Measurements from ENCODE around the gene TNIK.

DNA sequence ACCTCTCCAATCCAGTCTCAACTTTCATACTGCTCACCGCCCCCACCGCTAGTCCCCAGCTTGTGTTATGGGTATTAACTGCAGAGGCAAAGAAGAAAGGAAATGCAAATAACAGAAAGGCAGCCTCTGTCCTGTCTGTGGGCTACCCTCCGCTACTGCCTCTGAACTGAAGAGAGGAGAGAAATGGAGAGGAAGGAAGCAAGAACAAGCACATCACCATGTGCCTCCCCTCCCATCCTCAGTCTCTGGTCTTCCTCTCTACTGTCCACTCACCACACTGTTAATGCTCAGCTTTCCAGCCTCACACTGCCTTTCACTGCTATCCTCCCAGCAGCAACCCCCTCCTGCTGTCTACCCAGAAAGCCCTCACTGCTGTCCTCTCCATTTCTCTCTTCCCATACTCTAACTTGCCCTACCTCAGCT, 294.7 kb downstream of the TNIK start:
- TF ChIP-seq, protein P1, sequence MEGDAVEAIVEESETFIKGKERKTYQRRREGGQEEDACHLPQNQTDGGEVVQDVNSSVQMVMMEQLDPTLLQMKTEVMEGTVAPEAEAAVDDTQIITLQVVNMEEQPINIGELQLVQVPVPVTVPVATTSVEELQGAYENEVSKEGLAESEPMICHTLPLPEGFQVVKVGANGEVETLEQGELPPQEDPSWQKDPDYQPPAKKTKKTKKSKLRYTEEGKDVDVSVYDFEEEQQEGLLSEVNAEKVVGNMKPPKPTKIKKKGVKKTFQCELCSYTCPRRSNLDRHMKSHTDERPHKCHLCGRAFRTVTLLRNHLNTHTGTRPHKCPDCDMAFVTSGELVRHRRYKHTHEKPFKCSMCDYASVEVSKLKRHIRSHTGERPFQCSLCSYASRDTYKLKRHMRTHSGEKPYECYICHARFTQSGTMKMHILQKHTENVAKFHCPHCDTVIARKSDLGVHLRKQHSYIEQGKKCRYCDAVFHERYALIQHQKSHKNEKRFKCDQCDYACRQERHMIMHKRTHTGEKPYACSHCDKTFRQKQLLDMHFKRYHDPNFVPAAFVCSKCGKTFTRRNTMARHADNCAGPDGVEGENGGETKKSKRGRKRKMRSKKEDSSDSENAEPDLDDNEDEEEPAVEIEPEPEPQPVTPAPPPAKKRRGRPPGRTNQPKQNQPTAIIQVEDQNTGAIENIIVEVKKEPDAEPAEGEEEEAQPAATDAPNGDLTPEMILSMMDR (IDR thresholded peaks at IDR 0.05; ENCODE audit: low read depth, low read length), result no peak
- no peak for TF ChIP-seq EZH2phosphoT487 (IDR thresholded peaks at IDR 0.05; ENCODE audit: low read depth)
